ENCODE results near the gene ZNF304. TPM values are rescaled to one million over a fixed set of nuclear protein-coding genes. Genes with fewer than 3 reads are reported as not detected.

Gene ZNF304
- total and polyA plus RNA-seq, 9 of the 15 experiments (the other 6 are each of a cell fraction or from before 2014, with no cell fraction given) = 0.82 to 5.5 (median 3.6) TPM

DNA sequence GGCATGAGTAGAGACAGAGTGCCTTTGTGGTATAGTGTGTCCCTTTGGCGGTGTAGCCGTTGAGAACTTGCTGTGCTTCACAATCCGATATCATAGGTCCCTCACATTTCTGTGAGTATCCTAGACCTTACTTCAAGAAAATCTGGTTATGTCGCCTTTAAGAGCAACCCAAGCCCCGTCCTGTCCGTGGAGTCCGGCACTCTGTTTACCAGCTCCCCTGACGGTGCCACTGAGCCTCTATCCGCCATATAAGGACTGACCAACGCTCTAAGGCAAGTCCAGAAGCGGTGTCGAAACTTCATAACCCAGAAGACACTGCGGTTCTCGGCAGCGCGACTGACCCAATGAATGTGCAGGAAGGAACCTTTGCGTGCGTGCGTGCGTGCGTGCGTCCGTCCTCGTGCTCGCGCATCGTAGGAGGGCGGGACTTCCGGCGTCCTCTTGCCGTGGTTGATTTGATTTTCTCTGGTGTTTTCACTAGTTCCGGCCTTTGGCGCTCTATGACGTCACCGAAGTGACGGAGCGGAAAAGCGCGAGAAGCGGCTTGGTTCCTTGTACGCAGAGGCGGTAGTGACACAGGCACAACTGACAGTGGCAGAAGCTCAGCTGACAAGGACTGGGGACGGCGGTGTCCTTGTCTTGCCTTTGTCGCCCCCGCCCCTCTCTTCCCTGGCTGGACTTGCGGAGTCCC lies 12.1 kb downstream of the ZNF304 start, which contains the start of the genes TRAPPC2B and ZNF547 (continued):
- 0 out of 2 replicates have a peak, but pooled peaks have one; percentile 54 for TF ChIP-seq SUPT5H (IDR thresholded peaks at IDR 0.05)
- no peak for TF ChIP-seq ZNF324 (CRISPR knock-in tag; IDR thresholded peaks at IDR 0.05)
- no peak for TF ChIP-seq ZNF507 (tag; conservative IDR thresholded peaks at IDR 0.05)
- no peak for TF ChIP-seq NCOA2 (IDR thresholded peaks at IDR 0.05; ENCODE audit: partially characterized antibody in 2 of 2)
- TF ChIP-seq PPARD (CRISPR knock-in tag; IDR thresholded peaks at IDR 0.05) = no peak
- TF ChIP-seq, protein P1, sequence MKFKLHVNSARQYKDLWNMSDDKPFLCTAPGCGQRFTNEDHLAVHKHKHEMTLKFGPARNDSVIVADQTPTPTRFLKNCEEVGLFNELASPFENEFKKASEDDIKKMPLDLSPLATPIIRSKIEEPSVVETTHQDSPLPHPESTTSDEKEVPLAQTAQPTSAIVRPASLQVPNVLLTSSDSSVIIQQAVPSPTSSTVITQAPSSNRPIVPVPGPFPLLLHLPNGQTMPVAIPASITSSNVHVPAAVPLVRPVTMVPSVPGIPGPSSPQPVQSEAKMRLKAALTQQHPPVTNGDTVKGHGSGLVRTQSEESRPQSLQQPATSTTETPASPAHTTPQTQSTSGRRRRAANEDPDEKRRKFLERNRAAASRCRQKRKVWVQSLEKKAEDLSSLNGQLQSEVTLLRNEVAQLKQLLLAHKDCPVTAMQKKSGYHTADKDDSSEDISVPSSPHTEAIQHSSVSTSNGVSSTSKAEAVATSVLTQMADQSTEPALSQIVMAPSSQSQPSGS (CRISPR knock-in tag; IDR thresholded peaks at IDR 0.05) = peak; percentile 52; the same call in 1 of the 2 replicates
- no peak for TF ChIP-seq SMARCA4 (IDR thresholded peaks at IDR 0.05)
- TF ChIP-seq, protein P2, sequence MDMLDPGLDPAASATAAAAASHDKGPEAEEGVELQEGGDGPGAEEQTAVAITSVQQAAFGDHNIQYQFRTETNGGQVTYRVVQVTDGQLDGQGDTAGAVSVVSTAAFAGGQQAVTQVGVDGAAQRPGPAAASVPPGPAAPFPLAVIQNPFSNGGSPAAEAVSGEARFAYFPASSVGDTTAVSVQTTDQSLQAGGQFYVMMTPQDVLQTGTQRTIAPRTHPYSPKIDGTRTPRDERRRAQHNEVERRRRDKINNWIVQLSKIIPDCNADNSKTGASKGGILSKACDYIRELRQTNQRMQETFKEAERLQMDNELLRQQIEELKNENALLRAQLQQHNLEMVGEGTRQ (CRISPR knock-in tag; IDR thresholded peaks at IDR 0.05) = no peak
- TF ChIP-seq HIVEP1 (CRISPR knock-in tag; IDR thresholded peaks at IDR 0.05) = no peak
- TF ChIP-seq POLR2A (conservative IDR thresholded peaks at IDR 0.05) = peak; percentile 53; the same call in 1 of the 2 replicates
- TF ChIP-seq STAT5B (CRISPR knock-in tag; IDR thresholded peaks at IDR 0.05) = no peak
- no peak for TF ChIP-seq ZC3H8 (IDR thresholded peaks at IDR 0.05)
- no peak for TF ChIP-seq RAD51 (IDR thresholded peaks at IDR 0.05; ENCODE audit: borderline replicate concordance, low read depth)
- TF ChIP-seq, protein P3, sequence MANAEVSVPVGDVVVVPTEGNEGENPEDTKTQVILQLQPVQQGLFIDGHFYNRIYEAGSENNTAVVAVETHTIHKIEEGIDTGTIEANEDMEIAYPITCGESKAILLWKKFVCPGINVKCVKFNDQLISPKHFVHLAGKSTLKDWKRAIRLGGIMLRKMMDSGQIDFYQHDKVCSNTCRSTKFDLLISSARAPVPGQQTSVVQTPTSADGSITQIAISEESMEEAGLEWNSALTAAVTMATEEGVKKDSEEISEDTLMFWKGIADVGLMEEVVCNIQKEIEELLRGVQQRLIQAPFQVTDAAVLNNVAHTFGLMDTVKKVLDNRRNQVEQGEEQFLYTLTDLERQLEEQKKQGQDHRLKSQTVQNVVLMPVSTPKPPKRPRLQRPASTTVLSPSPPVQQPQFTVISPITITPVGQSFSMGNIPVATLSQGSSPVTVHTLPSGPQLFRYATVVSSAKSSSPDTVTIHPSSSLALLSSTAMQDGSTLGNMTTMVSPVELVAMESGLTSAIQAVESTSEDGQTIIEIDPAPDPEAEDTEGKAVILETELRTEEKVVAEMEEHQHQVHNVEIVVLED (CRISPR knock-in tag; IDR thresholded peaks at IDR 0.05) = peak; percentile 98
- TF ChIP-seq NBN (IDR thresholded peaks at IDR 0.05; ENCODE audit: low read depth) = peak; percentile 68; the same call in 1 of the 2 replicates
- TF ChIP-seq MEF2D (tag; conservative IDR thresholded peaks at IDR 0.05; ENCODE audit: low read depth) = no peak
- peak; percentile 67 for TF ChIP-seq CHD2 (IDR thresholded peaks at IDR 0.05; ENCODE audit: low read depth, low read length)
- peak; percentile 29; the same call in 1 of the 2 replicates for TF ChIP-seq ESRRA (IDR thresholded peaks at IDR 0.05; ENCODE audit: borderline replicate concordance, low read depth)
- TF ChIP-seq, protein P4, sequence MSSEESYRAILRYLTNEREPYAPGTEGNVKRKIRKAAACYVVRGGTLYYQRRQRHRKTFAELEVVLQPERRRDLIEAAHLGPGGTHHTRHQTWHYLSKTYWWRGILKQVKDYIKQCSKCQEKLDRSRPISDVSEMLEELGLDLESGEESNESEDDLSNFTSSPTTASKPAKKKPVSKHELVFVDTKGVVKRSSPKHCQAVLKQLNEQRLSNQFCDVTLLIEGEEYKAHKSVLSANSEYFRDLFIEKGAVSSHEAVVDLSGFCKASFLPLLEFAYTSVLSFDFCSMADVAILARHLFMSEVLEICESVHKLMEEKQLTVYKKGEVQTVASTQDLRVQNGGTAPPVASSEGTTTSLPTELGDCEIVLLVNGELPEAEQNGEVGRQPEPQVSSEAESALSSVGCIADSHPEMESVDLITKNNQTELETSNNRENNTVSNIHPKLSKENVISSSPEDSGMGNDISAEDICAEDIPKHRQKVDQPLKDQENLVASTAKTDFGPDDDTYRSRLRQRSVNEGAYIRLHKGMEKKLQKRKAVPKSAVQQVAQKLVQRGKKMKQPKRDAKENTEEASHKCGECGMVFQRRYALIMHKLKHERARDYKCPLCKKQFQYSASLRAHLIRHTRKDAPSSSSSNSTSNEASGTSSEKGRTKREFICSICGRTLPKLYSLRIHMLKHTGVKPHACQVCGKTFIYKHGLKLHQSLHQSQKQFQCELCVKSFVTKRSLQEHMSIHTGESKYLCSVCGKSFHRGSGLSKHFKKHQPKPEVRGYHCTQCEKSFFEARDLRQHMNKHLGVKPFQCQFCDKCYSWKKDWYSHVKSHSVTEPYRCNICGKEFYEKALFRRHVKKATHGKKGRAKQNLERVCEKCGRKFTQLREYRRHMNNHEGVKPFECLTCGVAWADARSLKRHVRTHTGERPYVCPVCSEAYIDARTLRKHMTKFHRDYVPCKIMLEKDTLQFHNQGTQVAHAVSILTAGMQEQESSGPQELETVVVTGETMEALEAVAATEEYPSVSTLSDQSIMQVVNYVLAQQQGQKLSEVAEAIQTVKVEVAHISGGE (CRISPR knock-in tag; IDR thresholded peaks at IDR 0.05) = peak in 1 of 3 experiments; percentile 36; a peak in 1 of 6 replicates
- TF ChIP-seq, protein P5, sequence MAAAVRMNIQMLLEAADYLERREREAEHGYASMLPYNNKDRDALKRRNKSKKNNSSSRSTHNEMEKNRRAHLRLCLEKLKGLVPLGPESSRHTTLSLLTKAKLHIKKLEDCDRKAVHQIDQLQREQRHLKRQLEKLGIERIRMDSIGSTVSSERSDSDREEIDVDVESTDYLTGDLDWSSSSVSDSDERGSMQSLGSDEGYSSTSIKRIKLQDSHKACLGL (CRISPR knock-in tag; IDR thresholded peaks at IDR 0.05; ENCODE audit: borderline replicate concordance, poor library complexity, severe bottlenecking) = no peak
- TF ChIP-seq CREM (IDR thresholded peaks at IDR 0.05; ENCODE audit: low read depth) = peak; percentile 97
- TF ChIP-seq HMGN3 (IDR thresholded peaks at IDR 0.05; ENCODE audit: borderline replicate concordance, extremely low read depth, insufficient read length, low read depth, low read length) = no peak
